Amygdala (tissue), 56 donors: Measurements from ENCODE around the gene ANKH.
A peak's percentile ranks its signal among the peaks of the same experiment; 100 is the strongest.
"Not testable (repeated sequence)": the region's sequence is repeated elsewhere in the genome, so short reads cannot be mapped to it uniquely, and the experiment has no call there.

Experiments
- DNase-seq, 56 donors: peaks; one replicate each; lab custom pipeline; 2025; lab: John Stamatoyannopoulos, UW

The ANKH gene

DNA sequence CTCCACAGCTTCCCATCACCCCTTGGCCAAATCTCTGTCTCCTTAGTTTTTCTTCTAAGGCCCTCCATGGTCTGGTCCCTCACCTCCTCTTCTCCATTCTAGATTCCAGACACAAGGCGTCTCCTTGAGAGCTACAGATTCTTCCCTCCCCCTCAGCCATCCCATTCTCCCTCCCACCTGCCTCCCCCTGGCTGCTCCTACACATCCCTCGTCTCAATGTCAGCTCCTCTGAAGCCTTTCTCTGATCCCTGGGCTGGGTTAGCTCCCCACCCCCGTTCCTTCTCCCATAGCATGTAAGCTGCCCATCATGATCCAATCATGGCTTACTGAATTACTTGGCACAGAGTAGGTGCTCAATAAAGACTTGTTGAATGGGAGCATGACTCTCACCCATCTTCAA, 69.0 kb downstream of the ANKH start:
- no peak for DNase-seq

DNA sequence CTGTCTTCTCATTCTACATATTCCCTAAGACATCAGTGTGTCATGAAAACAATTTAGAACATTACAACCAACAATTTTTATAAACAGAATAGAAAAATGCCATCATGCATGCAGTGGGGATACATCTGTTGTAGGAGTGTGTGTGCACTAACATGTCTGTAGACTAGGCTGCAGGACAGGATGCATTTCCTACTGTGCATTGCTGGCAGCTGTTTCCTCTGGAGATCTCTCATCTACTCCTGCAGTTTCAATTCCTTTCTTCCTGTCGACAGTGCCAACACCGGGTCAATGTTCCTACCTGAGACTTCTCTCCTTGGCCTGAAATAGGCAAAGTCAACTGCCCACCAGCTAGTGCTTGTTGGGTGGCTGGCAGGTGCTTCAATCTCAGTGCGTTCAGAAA, 69.8 kb downstream of the ANKH start:
- DNase-seq = no peak

DNA sequence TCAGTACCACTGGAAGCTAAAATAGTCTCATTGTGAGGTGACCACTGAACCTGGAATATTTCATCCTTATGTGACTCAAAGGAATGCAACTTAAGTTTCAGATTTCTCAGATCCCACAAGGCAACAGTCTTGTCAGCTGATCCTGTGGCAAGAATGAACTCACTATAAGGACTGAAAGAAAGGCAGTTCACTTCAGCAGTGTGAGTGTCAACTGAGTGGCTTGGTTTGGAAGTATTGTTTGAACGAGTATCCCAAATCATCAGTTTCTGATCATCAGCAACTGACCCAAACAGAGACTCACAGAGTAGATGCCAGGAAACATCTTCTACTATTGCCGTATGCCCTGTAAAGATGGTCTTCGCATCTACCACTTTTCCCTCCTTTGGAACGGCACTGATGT, 74.2 kb downstream of the ANKH start:
- DNase-seq = not testable (repeated sequence)

DNA sequence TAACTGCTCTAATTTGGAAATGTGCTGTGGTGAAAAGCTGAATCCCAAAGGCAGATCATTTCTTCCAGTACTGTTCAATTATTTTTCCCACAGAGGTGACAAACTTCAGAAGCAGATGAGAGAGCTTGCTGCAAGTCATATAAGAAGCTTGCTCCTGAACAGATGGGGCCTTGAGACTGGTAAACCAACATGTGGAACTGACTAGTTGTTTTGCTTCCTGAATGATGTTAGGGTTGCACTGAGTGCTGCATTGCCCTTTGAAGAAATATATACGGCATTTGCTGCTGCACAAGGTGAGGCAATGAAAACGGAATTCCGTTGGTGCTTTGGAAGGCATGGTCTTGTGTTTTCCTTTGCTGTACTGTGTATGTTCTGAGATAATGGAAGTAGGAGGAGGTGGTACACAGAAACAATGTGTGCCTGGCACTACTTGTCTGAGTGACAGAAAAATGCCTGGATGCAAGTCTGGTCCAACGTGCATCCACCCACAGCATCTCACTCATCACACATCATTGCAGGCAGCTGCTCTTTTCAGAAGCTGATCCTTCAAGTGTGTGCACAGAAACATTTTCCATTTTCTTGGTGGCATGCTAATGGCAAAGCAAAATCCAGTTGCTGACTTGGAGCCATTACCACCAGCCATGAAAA, 76.9 kb downstream of the ANKH start:
- DNase-seq = peak in 15 of 56 donors; percentile 10 to 57 (median 32)

DNA sequence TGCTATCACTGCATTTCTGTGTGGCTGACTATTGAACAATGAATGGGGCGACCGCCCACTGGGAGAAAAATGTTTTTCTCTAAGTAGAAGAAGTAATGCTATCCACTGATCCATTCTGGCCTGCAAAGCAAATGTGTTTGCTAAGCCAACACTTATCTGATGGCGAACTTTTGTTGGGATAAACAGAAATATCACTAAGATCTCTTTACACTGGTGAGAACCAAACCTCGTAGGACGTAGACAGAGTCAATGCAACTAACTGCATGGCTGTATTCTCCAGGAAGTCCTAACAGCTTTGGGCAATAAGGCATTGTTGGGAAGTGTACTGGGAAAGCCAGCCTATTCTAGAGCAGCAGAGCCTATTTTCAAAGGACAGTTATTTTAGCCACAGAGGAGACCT, 77.7 kb downstream of the ANKH start:
- no peak for DNase-seq

DNA sequence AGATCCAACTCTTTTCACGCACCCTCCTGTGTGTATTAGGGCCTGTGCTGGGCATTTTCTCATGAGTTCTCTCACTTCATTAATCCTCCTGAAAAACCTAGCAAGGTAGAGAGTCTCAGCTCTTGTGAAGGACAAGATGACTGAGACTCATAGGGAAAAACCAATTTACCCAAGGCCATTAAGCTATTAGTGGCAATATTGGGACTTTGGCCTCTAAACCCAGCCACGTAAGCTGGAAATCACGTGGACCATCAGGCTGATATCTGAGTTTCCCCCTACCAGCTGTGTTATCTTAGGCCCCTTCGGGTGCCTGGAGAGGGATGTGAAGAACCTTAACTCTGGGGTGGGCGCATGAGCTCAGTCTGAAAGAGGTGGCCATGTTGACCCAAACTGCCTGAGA, 80.7 kb downstream of the ANKH start:
- DNase-seq = no peak

DNA sequence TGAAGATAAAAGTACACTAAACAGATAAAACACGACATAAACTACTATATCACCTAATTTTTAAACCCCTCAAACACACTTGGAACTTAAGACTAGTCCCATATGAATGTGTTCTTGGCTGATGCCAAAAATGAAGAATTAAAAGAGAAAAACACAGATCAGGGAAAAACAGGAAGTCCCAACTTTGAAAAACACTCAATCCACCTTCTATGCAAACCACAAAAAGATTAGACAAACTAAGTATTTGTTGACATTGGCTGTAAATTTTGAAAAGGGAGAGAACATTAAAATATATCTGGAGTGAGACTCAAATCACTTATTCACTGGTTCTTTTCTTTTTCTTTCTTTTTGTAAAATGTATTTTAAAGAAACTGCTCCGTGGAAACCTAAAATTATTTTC, 81.4 kb downstream of the ANKH start:
- no peak for DNase-seq

DNA sequence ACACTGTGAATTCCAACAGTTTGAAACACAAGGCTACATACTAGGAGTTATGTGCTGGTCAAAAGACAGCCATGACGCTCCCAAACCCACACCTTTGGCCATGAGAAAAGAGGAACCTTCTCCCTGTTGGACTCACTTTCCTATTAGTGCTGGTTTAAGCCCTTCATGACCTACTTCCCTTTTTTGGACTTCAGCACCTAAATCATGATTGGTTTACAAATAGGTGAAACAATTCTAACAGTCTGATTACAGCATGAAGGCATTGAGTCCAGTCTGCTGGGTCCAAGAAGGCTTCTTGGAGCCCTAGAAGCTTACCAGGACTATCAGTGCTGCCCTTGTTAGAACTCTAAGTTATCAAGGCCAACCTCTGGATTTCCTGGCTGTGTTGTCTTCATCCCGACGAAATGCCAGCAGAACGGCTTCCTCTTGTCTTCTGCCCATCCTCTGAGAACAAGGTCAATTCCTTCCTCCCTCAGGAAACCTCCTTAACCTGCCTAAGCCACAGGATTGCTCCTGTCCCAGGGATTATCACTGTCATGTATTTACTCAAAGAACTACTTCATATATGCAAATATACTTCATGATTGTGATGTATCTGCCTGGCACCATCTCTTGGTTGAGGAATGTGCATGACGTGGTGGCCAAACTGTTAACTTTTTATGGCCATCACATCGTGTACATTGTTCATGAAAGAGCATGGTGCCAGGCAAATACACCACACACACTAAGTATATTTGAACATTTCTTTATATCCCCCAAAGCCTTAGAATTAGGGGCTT, 83.6 kb downstream of the ANKH start:
- DNase-seq = no peak

DNA sequence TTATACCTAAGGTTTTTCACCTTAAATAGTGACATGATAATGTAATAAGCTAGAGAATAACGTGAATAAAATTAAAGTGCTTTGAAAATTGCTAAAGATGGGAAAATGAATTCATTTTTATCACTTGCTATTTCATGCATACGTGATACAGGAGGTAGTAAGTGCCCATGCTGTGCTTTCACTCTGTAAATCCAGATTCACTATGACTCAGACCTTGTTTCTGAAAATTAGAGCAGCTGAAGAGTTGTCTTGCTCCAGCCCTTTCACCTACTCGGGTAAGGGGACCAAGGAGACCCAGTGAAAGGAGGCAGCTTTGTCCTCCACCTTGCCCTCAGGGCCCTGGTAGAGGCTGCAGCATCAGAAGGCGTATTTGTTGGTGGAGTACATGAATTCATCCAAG, 87.9 kb downstream of the ANKH start:
- DNase-seq = no peak

DNA sequence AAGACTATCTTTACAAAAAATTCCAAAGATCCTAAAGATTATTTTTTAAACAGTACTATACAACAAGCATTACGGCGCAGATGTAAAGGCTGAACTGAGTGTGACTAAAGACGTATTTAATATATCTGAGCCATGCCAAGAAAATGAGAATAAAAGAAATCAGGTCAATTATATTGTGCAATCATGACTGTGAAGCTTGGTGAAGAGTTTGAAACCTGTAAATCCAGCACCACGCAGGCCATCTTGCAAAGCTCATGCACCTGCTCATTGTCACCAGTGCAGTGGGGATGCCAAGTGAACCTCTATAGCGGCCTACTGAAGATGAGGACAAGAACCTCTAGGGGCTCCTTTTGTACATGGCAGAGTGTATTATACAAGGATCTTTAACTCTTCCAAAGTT, 89.0 kb downstream of the ANKH start:
- DNase-seq = no peak

DNA sequence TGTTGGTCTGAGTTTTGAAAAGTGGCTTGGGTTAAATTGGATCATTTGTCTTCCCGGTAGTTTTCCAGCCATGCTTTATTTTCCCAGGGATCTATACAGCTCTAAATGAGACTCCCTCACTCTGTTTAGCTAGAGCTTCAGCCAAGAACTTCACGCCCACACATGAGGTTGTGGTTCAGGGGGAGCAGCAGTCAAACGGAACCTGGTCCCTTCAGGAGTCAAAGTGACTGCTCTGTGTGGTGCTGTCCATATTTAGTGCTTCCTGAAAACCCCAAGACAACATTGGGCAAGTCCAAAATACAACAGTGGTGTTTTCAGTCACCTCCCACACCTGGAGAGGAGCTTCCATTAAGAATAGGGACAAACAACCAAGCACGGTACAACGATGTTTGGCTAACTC, 90.5 kb downstream of the ANKH start:
- DNase-seq = no peak

DNA sequence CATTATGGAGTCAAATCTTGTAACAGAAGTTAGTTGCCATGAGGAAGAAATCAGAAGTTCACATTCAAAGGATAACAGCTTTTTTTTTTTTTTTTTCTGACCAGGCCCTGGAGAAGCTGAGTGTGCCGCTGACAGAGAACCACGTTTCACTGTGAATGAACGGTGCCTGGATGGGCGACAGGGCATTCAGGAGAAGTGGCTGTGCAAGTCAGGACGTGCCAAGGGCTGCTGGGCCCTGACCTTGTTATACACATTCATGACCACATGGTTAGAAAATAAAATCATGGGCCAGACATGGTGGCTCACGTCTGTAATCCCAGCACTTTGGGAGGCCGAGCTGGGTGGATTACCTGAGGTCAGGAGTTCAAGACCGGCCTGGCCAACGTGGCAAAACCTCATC, 91.6 kb downstream of the ANKH start:
- DNase-seq = no peak

DNA sequence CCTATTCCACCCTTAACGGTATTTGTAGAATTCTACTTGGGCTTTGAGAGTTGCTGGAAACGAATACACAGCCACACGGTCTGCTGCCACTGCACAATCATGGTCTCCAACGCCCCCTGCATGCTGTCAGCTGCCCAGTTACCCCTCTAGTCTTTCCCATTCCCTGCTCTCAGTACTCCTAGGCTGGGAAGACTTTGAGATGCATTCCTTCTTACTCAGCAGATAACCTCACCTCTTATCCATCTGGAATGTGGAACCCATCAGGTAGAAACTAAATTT, 92.8 kb downstream of the ANKH start:
- no peak for DNase-seq

DNA sequence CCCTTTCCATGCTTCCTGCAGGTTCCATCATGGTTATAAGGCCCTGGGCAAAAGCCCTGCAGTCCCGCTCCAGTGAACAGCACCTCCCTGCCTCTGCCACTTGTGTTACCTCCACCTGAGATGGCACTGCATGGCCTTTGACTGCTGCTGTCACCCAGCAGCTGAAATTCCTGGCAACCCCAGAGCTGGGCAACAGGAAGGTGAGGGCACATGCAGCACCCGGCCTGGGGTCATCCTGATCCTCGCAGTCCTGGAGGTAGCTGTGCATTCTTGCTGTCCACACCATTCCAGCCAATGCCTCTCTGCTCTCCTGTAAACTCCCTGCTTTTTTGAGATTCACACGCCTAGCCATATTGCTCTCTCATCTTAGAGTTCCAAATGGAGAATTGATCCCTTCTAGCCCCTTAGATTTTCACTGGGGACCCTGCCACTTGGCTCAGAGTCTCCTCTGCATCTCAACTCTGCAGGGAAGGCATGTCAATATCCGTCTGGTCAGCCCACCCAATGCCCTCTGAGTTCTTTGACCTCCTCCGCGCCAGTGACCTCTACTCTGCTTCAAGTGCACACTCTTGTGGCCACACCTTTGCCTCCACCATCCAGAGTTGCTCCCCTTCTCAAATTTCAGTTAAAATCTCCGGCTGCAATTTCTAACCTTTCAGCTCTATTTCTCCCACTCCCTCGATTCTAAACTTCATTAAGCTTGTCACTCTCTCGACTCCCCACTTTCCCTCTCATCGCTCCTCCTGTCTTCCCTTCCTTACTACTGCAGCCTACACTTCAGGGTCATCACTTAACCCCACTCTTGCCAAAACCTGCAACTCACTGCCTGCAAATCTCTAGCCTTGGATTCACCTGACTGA, 93.4 kb downstream of the ANKH start:
- DNase-seq = no peak

DNA sequence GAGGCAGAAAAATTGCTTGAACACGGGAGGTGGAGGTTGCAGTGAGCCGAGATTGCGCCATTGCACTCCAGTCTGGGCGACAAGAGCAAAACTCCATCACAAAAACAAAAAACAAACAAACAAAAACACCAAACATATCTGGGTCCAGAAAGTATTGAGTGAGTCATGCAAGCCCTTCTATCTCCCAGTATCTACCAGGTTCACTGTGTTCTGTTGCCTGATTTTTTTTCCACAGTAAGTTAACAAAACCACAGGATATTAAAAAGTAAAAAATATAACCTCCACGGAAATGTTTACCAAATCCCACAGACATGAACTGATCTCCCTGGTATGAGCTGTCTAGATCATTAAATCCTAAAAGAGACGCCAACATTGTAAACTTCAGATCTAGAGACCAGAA, 94.4 kb downstream of the ANKH start:
- DNase-seq = no peak

DNA sequence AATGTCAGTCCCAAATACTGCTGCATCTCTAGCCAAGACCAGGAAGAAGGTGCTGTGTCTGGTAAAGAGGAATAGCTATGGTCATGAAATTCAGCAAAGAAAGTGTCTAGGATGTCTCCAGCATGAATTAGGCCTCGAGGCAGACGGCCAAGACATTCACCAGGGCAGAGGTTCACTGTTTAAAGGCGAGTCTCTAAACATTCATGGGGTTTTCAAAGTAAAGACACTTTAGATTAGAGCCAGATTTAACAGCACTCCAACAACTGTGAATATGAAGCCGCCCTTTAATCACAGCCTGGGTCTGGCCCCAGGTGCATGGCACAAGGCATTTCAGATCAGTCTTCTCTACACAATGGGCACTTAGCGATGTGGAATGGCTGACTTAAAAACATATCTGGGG, 95.0 kb downstream of the ANKH start:
- DNase-seq = no peak

DNA sequence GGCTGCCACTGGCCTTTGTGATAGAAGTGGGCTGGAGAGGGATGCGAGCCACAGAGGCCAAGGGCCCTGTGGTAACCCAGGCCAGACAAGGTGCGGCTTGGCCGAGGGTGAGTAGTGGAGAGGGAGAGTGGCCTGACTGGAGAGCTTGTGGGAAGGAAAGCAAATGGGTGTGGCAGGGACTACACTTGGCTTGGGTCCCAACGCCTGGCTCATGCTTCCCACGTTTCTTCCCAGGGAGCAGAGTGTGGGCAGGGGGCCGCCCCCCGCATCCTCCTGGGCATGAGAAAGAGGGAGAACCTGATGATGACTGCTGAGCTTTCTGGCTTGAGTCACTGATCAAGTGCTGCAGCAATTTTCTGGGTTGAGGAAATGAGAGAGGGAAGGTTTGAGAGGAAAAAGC, 95.7 kb downstream of the ANKH start:
- DNase-seq = peak in 7 of 56 donors; percentile 9 to 44 (median 19)

DNA sequence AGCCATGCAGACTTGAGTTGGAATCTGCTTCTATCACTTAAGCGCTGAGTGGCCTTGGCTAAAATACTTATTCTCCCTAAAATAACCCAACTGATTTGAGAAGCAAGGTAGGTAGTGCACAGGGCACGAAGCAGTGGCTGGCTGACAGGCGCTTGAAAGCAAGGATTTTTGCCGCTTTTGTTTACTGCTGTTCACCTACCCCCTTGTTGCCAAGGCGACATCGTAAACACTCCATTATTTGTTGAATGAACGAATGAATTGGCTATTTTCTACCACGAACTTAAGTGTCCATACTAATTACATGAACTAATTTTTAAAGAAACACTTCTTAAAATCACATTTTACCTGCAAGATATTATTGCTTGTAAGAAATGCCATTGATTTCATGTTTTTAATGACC, 98.0 kb downstream of the ANKH start:
- no peak for DNase-seq

DNA sequence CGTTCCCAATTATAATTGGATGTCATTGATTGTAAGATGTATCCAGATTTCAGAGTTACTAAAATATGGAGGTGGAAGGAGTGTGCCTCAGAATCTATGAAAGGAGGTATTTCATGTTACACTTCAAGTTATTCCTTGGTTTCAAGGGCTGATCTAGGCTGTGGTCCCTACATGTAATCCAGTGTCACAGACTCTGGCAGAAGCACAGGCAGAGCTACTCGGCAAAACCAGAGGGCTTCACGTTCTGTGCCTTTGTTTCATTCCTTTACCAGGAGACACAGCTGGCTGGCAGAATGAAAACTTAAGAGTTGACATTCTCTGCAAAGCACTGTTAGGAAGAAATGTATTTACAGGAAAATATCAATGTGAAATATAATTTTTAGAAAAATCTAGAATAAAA, 99.6 kb downstream of the ANKH start:
- no peak for DNase-seq

DNA sequence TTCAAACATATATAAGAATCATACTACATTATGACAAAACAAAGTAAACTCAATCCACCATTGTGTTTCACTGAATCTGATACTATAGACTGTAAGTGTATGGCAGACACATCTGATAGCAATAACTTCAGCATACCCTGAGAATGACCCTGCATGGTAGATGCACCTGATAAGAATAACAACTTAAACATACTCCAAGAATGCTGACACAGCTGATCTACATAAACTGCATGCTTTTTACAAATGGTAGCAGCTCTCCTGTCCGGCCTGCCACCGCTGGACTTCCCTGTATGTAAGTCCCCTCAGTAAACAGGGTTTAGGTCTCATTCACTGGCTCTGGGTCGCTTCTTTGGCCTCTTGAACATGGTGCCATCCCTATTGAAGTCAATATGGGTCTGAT, 100.4 kb downstream of the ANKH start:
- no peak for DNase-seq

DNA sequence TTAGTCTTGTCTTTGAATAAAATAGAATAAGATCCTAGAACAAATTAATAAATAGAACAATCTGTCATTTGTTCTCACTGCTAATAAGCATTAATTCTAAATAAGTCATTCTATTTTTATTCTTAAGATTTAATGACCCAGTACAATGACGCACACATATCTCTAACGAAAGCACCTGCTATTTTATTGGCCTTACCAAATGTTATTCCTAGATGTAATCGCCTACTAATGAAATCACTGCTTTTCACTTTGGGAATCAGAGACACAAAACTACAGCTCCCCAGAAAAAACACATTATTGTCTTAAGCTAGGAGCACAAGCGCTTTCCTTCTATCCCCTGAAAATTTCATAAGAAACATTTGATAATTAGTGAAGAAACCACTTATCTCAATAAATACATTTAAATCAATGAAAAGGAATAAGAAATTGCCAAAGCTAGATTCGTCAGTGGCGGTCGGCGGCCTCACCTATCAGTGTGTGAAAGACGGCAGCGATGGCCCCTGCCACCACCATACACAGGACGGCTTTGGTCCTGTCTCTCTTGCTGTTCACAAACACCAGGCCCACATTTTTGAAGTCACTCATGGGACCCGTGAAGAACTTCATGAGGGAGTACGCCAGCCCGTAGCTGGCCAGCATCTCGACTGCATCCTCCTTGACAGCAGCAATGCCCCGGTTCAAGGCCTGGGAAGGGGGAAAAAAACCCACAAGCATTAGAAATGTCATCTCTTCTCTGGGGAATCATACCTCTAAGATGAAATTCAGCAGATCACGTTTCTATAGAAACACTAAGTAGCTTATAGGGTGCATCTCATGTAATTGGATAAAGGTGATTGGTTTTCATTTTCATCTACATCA, 102.8 kb downstream of the ANKH start:
- no peak for DNase-seq
